ENCODE results near the gene BMP10. TPM values are rescaled to one million over a fixed set of nuclear protein-coding genes. Genes with fewer than 3 reads are reported as not detected.

The BMP10 gene
- total RNA-seq, 1 donor from 2014 or later = not detected

DNA sequence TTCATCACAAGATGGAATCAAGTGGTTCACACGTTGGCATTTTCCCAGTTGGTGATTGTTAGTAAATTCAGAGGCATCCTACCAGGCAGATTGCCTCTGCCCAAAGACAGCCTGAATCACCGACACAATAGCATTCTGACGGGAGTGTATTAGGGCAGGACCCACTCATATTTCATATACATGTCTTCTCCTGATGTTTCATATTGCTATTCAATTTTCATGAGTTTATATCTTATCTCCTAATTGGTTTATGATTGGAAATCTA is 14.5 kb upstream of the BMP10 start:
- Mint-ChIP-seq H3K4me1 (ENCODE audit: unreplicated experiment) (no peaks in the 10 kb centered on the region), H3K27ac (ENCODE audit: unreplicated experiment) (no peak overlapping the region), H3K36me3 (ENCODE audit: unreplicated experiment) (no peaks in the 10 kb centered on the region), H3K27me3 (ENCODE audit: unreplicated experiment) (peaks cover 21% of the 10 kb centered on the region), H3K9me3 (ENCODE audit: unreplicated experiment) (no peaks in the 10 kb centered on the region), H3K4me3 (ENCODE audit: unreplicated experiment) (no peak overlapping the region)
- no peak for TF ChIP-seq CTCF (IDR thresholded peaks at IDR 0.05)
- DNase-seq (ENCODE audit: extremely low spot score, unreplicated experiment) = no peak

DNA sequence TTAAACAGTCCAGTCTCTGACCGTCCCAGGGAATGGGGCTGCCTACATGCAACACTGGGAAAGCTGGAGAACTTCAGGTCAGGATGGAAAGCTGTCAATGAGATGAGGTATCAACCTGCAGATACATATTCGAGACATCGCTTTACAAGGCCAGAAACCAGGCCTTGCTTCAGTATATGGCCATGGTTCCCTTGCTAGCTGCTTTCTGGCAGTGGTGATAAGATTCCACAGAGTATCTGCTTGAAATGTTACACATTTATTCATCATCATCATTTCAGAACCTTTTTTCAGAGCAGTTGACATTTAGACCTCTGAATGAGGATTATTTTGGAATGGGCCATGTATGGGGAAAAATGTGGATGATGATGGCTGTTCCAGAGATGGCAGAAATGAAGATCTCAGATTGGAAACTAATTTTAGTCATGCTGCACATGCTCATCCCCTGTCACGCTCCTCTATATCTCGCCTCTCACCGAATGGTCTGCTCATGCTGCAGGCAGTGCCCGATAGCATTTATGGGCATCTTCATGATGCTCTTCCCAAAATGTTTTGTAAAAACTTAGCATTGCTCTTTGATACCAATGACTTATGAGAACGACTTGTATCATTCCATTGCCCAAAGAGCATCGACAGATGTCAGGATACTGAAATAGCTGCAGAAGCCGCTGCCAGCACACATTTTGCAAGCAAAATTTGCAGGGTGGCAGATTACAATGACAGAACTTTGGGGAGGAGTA is 14.0 kb upstream of the BMP10 start:
- Mint-ChIP-seq H3K4me3 (ENCODE audit: unreplicated experiment) (no peak overlapping the region), H3K36me3 (ENCODE audit: unreplicated experiment) (no peaks in the 10 kb centered on the region), H3K9me3 (ENCODE audit: unreplicated experiment) (no peaks in the 10 kb centered on the region), H3K27me3 (ENCODE audit: unreplicated experiment) (peaks cover 23% of the 10 kb centered on the region), H3K27ac (ENCODE audit: unreplicated experiment) (no peak overlapping the region), H3K4me1 (ENCODE audit: unreplicated experiment) (no peaks in the 10 kb centered on the region)
- no peak for DNase-seq (ENCODE audit: extremely low spot score, unreplicated experiment)
- TF ChIP-seq CTCF (IDR thresholded peaks at IDR 0.05) = no peak

DNA sequence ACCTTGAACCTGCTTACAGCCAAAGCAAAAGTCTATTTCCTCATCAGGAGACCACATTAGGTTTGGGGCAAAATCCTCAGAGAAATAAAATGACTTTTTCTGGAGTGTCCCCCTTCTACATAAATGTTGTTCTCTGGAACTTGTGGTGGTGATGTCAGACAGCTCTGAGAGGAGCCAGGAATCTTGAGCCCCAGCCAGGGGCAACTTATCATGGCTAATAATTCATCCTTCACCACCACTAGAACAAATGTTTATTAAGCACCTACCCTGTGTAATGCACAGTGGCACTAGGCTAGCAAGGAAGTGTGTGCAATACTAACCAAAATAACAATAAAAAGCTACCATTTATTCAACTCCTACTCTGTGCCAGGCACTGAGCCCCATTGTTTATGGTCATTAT is 9.0 kb upstream of the BMP10 start:
- H3K9me3 Mint-ChIP-seq (ENCODE audit: unreplicated experiment) = no peaks in the 10 kb centered on the region
- no peak for TF ChIP-seq CTCF (IDR thresholded peaks at IDR 0.05)
- H3K27me3 Mint-ChIP-seq (ENCODE audit: unreplicated experiment) = peaks cover 16% of the 10 kb centered on the region
- no peaks in the 10 kb centered on the region for H3K36me3 Mint-ChIP-seq (ENCODE audit: unreplicated experiment)
- no peak overlapping the region for H3K4me3 Mint-ChIP-seq (ENCODE audit: unreplicated experiment)
- no peak for DNase-seq (ENCODE audit: extremely low spot score, unreplicated experiment)
- no peak overlapping the region for H3K27ac Mint-ChIP-seq (ENCODE audit: unreplicated experiment)
- no peaks in the 10 kb centered on the region for H3K4me1 Mint-ChIP-seq (ENCODE audit: unreplicated experiment)

DNA sequence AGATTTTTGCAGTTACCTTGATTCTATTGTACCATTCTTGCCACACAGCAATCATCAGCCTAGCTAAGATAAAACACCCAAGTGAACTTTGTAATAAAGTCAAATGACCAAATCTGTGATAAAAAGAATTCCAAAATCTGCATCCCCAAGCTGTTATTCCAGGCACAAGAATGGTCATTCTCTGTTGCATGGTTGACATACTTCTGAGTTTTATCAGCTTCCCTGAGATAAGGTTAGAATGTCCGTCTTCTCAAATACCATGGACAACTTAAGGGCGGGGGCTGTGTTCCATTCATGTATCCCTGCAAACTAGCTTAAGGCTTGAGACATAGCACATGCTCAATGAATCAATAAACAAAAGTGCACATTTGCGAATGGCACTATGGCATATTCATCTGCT is 8.1 kb upstream of the BMP10 start:
- Mint-ChIP-seq H3K9me3 (ENCODE audit: unreplicated experiment) (no peaks in the 10 kb centered on the region), H3K4me3 (ENCODE audit: unreplicated experiment) (no peak overlapping the region), H3K36me3 (ENCODE audit: unreplicated experiment) (no peaks in the 10 kb centered on the region), H3K27ac (ENCODE audit: unreplicated experiment) (no peak overlapping the region), H3K4me1 (ENCODE audit: unreplicated experiment) (no peaks in the 10 kb centered on the region), H3K27me3 (ENCODE audit: unreplicated experiment) (peaks cover 16% of the 10 kb centered on the region)
- TF ChIP-seq CTCF (IDR thresholded peaks at IDR 0.05) = no peak
- no peak for DNase-seq (ENCODE audit: extremely low spot score, unreplicated experiment)

DNA sequence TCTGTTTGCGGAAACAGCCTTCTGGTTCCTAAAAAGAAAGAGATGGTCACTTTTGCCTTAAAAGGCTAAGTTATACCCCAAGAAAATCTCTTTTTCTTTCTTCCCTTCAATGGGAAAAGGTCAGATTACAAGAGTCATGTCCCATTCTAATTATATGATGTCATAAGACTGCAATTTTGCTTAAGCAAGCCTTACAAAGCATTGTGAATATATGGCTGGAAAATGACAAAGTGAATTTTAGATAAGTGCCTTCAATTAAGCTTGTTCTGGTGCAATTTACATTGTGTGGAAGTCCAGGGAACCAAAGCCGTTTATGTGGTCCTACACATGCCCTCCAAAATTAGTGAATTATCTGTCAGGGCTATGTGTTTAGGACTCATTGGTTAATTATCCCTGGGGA is 7.6 kb upstream of the BMP10 start:
- Mint-ChIP-seq H3K27me3 (ENCODE audit: unreplicated experiment) (peaks cover 16% of the 10 kb centered on the region), H3K9me3 (ENCODE audit: unreplicated experiment) (no peaks in the 10 kb centered on the region), H3K4me3 (ENCODE audit: unreplicated experiment) (no peak overlapping the region), H3K4me1 (ENCODE audit: unreplicated experiment) (no peaks in the 10 kb centered on the region), H3K27ac (ENCODE audit: unreplicated experiment) (no peak overlapping the region), H3K36me3 (ENCODE audit: unreplicated experiment) (no peaks in the 10 kb centered on the region)
- no peak for DNase-seq (ENCODE audit: extremely low spot score, unreplicated experiment)
- no peak for TF ChIP-seq CTCF (IDR thresholded peaks at IDR 0.05)
